Breast epithelium (tissue), 3 donors: Measurements from ENCODE around the gene GCSH.
A peak's percentile ranks its signal among the peaks of the same experiment; 100 is the strongest.

Experiments
- CTCF ChIP-seq, 3 donors: fragments of 450-650 bp; IDR thresholded peaks; one replicate each; pipeline ENCODE4 v1.5.1; 2016 to 2017; ENCODE audit warnings: antibody characterized with exemption in 3 of 3, mild to moderate bottlenecking in 3 of 3, moderate library complexity in 3 of 3
- POLR2A ChIP-seq: fragments of 450-650 bp; IDR thresholded peaks from one replicate; pipeline ENCODE4 v1.6.1; 2016; ENCODE audit warnings: antibody characterized with exemption, mild to moderate bottlenecking, moderate library complexity
- POLR2AphosphoS5 ChIP-seq, 3 donors: sonication (generic); formaldehyde crosslinking; IDR thresholded peaks; one replicate each; pipeline ENCODE4 v1.6.1; 2017; ENCODE audit warnings: antibody characterized with exemption in 3 of 3

- TF ChIP-seq CTCF (IDR thresholded peaks at IDR 0.05) (peak; percentile 74 to 99 (median 90)), POLR2A (no peak), POLR2AphosphoS5 (IDR thresholded peaks at IDR 0.05) (peak in 1 of 3 donors; percentile 21)
Observed at GRCh38 chr16:81035398-81035974, 60.7 kb downstream of the GCSH start, which contains the start of gene ATMIN.
